HFF-Myc (cell line): ENCODE data around the gene TRAF1.
A peak's percentile ranks its signal among the peaks of the same experiment; 100 is the strongest.

Experiments used
- DNase-seq: peaks from one replicate; pipeline ENCODE4 v3.0.0-alpha.2; 2011; ENCODE audit warnings: low read depth; ENCODE audit errors: extremely low read depth
- H3K4me3 ChIP-seq: replicated peaks from 2 replicates; pipeline ENCODE4 v1.5.1; 2011; ENCODE audit warnings: low read depth, mild to moderate bottlenecking, control low read depth, low read length
- TF ChIP-seq, protein P1 (sequence below): IDR thresholded peaks from 2 replicates; pipeline ENCODE4 v1.5.1; 2012; ENCODE audit warnings: mild to moderate bottlenecking, low read depth, low read length, control low read depth; ENCODE audit errors: missing control alignments

Gene TRAF1

DNA sequence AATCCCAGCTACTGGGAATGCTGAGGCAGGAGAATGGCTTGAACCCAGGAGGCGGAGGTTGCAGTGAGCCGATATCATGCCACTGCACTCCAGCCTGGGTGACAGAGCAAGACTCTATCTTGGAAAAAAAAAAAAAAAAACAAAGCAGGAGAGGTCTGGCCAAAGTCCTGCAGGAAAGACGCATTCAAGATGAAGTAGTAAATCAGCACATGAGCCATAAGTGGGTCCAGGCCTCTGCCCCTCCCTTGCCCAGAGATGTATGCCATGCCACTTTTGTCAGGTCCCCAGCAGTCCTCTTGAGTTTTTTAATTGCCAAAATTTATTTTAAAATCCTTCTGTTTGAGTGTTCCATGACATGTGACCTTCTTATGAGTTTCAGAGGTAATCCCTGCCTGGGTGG lies 41.1 kb downstream of the TRAF1 start:
- no peak for DNase-seq
- TF ChIP-seq, protein P1, sequence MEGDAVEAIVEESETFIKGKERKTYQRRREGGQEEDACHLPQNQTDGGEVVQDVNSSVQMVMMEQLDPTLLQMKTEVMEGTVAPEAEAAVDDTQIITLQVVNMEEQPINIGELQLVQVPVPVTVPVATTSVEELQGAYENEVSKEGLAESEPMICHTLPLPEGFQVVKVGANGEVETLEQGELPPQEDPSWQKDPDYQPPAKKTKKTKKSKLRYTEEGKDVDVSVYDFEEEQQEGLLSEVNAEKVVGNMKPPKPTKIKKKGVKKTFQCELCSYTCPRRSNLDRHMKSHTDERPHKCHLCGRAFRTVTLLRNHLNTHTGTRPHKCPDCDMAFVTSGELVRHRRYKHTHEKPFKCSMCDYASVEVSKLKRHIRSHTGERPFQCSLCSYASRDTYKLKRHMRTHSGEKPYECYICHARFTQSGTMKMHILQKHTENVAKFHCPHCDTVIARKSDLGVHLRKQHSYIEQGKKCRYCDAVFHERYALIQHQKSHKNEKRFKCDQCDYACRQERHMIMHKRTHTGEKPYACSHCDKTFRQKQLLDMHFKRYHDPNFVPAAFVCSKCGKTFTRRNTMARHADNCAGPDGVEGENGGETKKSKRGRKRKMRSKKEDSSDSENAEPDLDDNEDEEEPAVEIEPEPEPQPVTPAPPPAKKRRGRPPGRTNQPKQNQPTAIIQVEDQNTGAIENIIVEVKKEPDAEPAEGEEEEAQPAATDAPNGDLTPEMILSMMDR = no peak

DNA sequence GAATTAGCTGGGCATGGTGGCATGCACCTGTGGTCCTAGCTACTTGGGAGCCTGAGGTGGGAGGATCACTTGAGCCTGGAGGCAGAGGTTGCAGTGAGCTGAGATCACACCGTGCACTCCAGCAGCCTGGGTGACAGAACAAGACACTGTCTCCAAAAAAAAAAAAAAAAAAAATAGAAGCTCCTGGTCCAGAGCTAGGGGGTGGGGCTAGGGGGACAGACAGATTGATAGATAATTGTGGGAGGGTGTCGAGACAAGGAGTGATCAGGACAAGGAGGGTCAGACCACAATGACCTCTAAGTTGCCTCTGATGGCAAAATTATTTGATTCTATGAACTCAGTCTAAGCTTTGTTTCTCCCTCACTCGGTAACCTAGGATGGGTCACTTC lies 43.0 kb downstream of the TRAF1 start:
- H3K4me3 ChIP-seq = no peak overlapping the region
- no peak for DNase-seq
- TF ChIP-seq, protein P1 = no peak

More for the DNA sequence above, 41.1 kb downstream of the TRAF1 start:
- H3K4me3 ChIP-seq = no peak overlapping the region

DNA sequence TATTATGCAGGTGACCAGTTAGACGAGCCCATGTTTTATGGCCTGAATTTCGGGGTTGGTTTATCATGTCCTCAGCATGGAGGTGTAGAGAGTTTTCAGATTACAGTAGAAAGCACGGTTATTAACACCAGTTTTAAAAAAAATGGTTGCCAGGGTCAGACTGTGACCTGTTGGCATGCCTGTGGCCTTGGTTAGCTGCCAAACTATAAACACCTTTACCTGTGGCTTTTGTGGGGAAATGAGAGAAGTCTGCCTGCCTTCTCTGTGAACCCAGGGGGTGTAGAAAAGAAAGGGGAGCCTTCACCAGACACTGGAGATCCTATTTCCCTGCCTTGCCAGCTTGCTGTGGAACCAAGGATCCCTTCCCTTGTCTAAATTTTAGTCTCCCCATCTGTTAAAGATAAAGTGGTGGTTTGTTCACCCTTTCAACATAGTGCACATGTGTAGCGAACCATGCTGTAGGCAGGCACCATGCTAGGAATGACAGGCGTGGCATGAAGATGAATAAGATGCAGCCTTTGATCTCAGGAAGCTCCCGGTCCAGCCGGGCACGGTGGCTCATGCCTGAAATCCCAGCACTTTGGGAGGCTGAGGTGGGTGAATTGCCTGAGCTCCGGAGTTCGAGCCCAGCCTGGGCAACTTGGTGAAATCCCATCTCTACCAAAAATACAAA lies 43.5 kb downstream of the TRAF1 start:
- TF ChIP-seq, protein P1 = no peak
- no peak overlapping the region for H3K4me3 ChIP-seq
- DNase-seq = no peak

DNA sequence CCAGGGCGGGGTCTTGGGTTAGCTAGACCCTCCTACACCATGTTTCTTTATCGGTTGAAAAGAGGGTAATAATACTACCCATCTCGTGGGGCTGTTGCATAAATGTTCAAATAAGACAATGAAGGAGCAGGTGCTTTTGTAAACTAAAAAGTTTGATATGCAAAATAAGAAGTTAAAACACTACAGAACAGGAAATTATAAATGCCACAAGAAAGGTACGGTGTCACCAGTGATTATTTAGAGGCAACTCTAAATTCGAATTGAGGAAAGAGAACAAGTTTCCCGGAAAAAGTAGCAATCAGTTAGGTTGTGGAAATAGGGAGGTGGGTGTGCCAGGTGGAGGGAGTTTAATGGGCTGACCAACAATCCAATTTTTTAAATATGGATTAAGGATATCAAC lies 47.1 kb downstream of the TRAF1 start:
- no peak overlapping the region for H3K4me3 ChIP-seq
- DNase-seq = no peak
- TF ChIP-seq, protein P1 = no peak

DNA sequence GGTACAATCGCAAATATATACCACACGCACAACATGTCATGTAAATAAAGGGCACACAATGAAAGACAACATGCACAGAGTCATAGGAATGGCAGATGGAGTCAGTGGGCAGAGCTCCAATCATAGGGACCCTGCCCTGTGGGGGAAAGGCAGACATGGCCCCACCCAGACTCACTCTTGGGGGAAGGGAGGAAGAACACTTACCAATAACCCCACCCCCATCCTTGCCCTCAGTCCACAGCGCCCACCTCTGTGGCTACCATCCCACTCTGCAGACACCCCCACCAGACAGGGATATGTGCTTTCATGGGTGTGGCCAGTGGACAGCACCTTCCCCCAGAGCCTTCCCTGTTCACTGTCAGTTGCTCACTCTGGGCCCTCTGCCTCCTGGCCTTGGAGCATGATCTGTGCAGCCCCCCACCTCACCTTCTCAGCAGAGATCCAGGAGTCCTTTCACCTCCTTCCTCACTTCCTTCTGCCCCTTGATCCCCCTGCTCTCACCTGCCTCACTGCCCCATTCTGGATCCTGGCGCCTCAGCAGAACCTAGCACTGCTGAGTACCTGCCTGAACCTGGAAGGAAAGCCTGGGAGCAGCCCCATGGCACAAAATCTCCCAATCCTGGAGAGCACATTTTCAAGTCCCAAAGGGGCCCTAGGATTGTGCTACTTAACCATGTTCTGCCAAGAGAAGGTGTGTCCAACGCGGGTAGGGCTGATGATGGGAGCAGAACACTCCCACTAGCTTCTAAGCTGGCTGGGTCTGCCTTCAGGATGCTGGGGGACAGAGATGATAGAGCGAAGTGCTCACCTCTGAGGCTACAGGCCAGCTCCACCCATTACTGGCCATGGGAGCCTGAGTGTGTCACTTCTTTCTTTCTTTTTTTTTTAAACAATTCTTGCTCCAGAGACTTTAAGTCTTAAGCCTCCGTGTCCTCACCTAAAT lies 48.1 kb downstream of the TRAF1 start:
- H3K4me3 ChIP-seq = no peak overlapping the region
- DNase-seq = no peak
- TF ChIP-seq, protein P1 = no peak

DNA sequence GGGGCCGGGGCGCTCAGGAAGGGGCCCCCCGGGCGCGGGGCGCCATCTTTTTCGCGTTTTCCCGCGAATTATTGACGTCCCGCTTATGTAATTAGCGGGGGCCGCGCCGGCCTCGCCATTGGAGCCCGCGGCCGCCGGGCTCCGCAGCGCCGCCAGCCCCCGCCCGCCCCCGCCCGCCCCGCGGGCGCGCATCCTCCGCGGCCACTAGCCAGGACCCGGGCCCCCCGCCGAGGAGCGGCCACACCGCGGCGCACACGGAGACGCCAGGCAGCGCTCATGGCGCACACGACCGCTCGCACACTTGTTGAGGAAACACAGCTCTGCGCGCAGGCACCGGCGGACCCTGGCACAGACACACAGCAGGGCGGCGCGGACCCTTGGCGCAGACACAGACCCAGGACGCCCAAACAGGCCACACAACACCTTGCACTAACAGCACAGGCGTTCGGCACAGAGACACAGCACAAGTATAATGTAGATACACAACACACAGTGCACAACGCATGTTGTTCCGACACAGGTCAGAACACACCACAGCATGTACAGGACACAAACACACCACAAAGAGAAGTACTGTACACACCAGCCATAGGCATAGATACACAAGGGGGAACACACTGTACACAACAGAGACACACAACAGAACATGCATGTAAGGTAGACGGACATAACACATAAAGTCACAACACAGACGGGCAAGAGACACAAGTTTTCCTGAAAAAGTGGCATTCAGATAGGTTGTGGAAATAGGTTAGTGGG lies 49.1 kb downstream of the TRAF1 start:
- no peak for DNase-seq
- TF ChIP-seq, protein P1 = no peak
- peak overlapping the region; percentile 52 for H3K4me3 ChIP-seq
